C1 segment of cervical spinal cord (tissue), 14 donors: Measurements from ENCODE around the gene PPY.
A peak's percentile ranks its signal among the peaks of the same experiment; 100 is the strongest.
"Not testable (repeated sequence)": the region's sequence is repeated elsewhere in the genome, so short reads cannot be mapped to it uniquely, and the experiment has no call there.

Experiments used
- DNase-seq, 14 donors: peaks; one replicate each; lab custom pipeline; 2025; lab: John Stamatoyannopoulos, UW

The PPY gene

GRCh38 chr17:43932357-43932756 is 9.9 kb downstream of the PPY start:
- DNase-seq = no peak

- no peak for DNase-seq
Observed at GRCh38 chr17:43931062-43931571, 11.2 kb downstream of the PPY start.

GRCh38 chr17:43928609-43929008 is 13.7 kb downstream of the PPY start:
- no peak for DNase-seq

- DNase-seq = not testable (repeated sequence)
Observed at GRCh38 chr17:43927929-43928328, 14.3 kb downstream of the PPY start.

- no peak for DNase-seq
Observed at GRCh38 chr17:43927060-43927864, 15.0 kb downstream of the PPY start.

DNA sequence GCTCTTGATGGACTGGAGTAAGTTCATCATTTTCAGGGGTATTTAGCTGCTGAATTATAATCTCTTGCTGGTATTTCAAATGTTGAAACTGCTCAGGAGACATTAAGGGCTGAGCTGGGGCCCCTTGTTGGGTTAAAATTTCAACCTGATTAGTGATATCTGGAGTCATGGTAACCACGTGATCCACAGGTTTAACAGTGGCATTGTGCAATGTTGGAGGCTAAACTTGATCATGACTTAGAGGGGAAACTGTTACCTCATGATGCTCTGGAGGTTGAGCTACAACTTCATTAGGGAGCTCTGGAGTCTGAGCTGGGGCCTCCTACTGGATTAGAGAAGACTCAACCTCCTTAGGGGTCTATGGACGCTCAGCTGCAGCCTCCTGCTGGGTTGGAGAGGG is 17.7 kb downstream of the PPY start:
- no peak for DNase-seq

DNA sequence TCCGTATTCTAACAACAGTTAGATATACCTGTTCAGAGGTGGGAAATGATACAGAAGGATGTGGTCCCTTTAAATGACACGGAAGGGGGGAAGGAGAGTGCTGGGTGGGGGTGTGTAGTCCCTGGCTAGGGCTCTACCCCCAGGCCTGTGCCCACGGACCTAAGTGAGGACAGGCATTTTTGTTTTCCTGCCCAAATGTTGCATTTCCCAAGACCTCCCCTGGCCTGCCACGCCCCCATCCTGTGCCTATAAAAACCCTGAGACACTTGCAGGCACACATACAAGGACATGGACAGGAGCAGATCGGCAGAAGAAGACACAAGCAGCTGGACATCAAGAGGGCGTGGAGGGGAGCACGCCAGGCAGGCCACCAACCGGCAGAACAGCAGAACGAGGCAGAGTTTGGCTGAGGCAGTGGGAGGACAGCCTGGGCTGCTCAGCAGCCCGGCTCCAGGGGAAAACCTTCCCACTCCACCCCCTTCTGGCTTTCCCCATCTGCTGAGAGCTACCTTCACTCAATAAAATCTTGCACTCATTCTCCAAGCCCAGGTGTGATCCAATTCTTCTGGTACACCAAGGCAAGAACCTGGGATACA is 21.7 kb downstream of the PPY start:
- DNase-seq = no peak

GRCh38 chr17:43918026-43918389 is 24.3 kb downstream of the PPY start:
- DNase-seq = no peak

DNA sequence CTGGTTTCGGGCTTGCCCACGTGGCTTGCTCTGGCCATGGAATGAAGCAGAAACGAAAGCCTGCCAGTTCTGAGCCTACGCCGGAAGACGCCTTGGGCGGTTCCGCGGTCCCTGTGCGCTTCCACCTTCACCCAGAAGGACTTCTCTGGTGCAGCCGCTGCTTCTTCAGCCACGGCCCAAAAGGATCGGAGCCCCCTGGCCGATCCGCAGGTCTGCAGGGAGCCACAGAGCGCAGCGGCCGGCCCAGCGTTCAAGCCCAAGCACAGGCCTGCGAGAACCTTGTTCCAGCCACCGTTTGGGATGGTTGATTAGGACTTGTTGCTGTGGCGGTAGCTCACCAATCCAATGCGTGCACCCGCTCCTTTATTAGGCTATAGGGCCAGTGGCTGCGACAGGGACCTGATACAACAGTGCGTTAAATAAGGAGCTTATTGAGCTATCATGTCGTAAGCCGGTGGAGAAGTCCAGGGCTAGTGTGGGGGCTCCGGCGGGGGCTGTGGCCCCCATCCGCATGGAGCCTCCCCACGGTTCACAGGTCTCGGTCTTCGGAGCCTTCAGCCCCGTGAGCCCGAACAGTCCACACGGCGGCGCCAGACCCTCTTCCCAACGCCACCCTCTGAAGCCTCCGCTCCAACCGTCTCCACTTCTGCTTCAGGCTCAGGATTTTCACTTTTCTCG is 24.8 kb downstream of the PPY start:
- peak in 6 of 14 donors; percentile 2 to 39 (median 12) for DNase-seq

DNA sequence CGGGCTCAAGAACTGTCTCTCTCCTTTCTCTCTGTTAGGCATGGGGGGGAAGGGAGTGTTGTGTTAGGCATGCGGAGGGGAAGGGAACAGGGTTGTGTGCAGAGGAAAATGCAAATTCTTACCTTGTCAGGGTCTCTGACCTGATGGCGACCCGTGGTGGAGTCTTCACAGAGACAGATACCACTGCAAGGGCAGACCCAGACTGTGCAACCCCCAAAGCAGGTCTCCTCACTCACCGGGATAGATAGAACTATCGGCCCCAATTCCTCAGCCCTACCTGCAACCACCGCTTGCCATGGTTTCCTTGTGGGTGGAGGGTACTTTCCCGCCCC is 25.3 kb downstream of the PPY start:
- DNase-seq = no peak

- no peak for DNase-seq
Observed at GRCh38 chr17:43916385-43916784, 25.9 kb downstream of the PPY start.

GRCh38 chr17:43915559-43915958 is 26.7 kb downstream of the PPY start:
- no peak for DNase-seq

GRCh38 chr17:43914451-43914850 is 27.8 kb downstream of the PPY start:
- no peak for DNase-seq

DNA sequence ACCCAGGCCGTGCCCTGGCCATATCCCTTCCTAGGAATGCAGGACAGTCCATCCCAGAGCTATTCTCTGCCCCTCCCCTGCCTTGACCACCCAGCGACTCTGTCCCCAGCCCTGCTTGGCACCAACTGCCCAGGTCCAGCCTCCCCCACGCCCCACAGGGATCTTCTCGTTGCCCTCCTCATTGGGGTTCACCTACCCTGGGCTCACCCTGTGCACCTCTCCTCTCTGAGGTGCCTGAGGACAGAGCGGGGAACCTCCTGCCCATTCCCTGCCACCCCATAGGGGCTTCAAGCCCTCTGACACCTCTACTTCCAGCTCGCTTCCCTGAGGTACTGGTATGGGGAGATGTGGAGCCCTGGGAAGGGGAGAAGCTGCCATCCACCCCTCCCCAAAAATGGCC is 28.7 kb downstream of the PPY start:
- DNase-seq = no peak

DNA sequence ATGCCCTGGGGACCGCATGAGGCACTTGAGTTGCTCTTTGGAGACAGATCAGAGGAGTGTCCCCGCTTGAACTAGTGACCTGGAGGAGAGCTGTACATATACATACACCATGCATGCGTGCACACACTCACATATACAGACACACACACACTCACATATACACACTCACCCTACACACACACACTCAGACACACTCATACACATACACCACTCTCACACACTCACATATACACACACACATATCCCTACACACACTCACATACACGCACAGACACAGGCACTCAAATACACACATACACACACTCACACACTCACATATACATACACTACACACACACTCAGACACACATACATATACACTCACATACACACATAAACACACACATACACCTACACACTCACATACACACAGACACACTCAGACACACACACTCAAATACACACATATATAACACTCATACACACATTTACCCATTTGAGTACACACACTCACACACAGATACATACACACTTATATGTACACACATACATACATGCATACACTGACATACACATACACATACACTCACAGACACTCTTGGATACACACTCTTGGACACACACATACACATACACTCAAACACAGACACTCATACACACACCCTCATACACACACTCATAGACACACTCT is 29.5 kb downstream of the PPY start:
- no peak for DNase-seq

GRCh38 chr17:43911904-43912303 is 30.4 kb downstream of the PPY start:
- no peak for DNase-seq

DNA sequence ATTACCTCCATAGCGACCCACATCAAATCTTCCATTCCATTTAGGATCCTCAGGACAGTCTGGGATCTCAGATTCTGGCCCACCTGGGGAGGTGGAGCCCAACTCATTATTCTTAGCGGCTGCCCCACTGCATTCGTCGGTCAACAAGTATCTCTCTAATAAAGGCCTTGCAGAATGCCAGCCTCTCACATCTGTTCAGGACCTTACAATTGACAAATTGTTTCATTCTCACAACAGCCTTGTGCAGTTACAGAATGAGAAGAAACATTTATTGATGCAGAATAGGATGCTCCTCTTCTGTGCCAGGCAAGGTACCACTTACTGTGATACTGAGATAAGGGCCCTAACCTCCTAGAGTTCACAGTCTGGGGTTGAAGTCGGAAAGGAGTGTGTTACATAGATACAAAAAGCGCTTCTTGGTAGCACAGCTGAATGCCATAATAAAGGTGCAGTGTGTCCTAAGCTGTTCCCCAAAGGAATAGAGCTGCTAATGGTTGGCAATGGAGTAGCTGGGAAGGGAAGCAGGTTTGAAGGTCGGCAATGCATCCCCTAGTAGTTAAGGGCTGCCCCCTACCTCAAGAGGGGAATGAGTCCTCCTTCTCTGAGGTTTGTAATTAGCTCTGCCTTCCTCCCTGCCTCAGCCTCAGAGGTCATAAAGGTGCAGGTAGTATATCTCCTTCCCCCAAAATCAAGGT is 32.6 kb downstream of the PPY start:
- DNase-seq = peak in 6 of 14 donors; percentile 15 to 56 (median 24)

DNA sequence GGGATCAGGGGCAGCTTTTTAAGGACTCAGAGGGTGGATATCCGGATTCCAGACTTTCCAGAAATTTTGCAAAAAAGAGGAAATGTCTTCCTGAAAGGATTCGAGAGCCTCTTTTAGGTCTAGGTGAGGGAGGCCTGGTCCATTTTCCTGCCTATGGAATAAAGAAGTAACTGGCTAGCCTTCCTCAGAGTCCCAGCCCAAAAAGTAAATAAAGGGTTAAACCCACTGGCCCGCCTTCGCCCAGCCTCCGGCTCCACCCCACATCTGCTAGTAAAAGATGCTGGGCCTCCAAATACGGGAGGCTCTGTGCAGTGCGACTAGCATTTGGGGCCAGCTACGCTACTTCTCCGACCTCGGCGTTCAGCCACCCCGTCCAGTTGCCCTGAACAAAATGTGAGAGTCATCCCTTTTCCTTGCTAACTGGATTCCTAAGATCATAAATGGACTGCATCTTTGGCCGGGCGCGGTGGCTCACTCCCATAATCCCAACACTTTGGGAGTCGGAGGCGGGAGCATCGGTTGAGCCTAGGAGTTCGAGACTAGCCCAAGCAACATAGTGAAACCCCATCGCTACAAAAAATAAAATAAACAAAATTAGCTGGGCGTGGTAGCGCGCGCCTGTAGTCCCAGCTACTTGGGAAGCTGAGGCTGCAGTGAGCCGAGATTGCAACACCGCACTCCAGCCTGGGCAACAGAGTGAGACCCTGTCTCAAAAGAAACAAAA is 34.1 kb downstream of the PPY start:
- DNase-seq = peak in 13 of 14 donors; percentile 24 to 85 (median 79)

GRCh38 chr17:43907425-43907981 is 34.8 kb downstream of the PPY start, which contains the start of gene MPP2:
TSS of gene MPP2 (minus strand) at chr17:43907536. CDS start at chr17:43904460, 3,076 bp downstream.
- peak; percentile 23 to 98 (median 84) for DNase-seq

- DNase-seq = peak in 6 of 14 donors; percentile 31 to 75 (median 66)
Observed at GRCh38 chr17:43906951-43907424, 35.3 kb downstream of the PPY start.
